ENCODE measurements around the gene PID1.

Gene PID1

GRCh38 chr2:228987441-228988155, 283.5 kb downstream of the PID1 start:
- no peak for DNase-seq

DNA sequence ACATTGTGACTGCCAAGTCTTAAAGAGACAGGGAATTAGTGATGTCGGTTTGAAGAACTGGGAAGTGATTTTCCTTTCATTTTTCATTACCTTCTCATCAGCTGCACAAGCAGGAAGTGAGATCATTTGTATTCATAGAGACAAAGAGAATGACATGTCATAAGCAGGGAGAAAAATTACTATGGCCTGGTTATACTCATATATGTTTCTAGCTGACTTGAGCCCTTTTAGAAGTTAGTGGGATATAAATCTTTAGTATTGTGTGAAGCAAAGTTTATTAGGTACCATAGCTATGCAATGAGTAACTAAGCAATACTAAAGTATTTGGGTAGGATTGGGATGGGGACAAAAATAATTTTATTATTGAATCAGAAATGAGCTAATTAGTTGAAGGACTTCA, 284.1 kb downstream of the PID1 start:
- DNase-seq = no peak

GRCh38 chr2:228983700-228984099, 287.4 kb downstream of the PID1 start:
- no peak for DNase-seq

GRCh38 chr2:228974169-228974568, 296.9 kb downstream of the PID1 start:
- no peak for DNase-seq

Measured in SW 1271 (cell line).